T-cell (primary cell): ENCODE data around the gene GPR26. TPM values are rescaled to one million over a fixed set of nuclear protein-coding genes. Genes with fewer than 3 reads are reported as not detected.

ENCODE experiments used
- ATAC-seq, 4 experiments: fragments of 200-7000 bp in 3 of 4; fragments of 150-1000 bp in 1 of 4; cut with Tn5 transposase; replicated peaks in 1 of 4; 1 replicate in 3 of 4; 2 replicates in 1 of 4; pipeline ENCODE4 v1.10.0; 2021; ENCODE audit warnings: moderate library complexity in 3 of 4, mild to moderate bottlenecking in 2 of 4, moderate number of reproducible peaks in 1 of 4
- CTCF ChIA-PET, 2 donors: fragments of 300-600 bp; sonication (Branson Sonifier 250); formaldehyde crosslinking; loops; one replicate each; lab custom pipeline; 2022; ENCODE audit warnings: antibody characterized with exemption in 2 of 2; lab: Charles Lee
- POLR2A ChIA-PET, 2 donors: fragments of 300-600 bp; sonication (Branson Sonifier 250); formaldehyde crosslinking; loops; one replicate each; lab custom pipeline; 2022; ENCODE audit warnings: antibody characterized with exemption in 2 of 2; lab: Charles Lee
- DNase-seq, 35 experiments: peaks; one replicate each; pipeline versions ENCODE4 v3.0.0 to v3.0.0-alpha.2; 2013 to 2023
- H3K27ac ChIP-seq: one replicate; pipeline ENCODE4 v1.5.1; 2013; ENCODE audit warnings: low read length
- H3K27me3 ChIP-seq, 2 experiments: replicated peaks in 1 of 2; 1 replicate in 1 of 2; 2 replicates in 1 of 2; pipeline versions ENCODE4 v1.6.1 to v1.7.0; 2013; ENCODE audit warnings: low read length in 1 of 2, mixed read lengths in 1 of 2; ENCODE audit not compliant: control insufficient read depth in 2 of 2, insufficient read depth in 2 of 2; ENCODE audit errors: extremely low read depth in 1 of 2
- H3K36me3 ChIP-seq, 2 donors: 1 replicate in 1 of 2; 2 replicates in 1 of 2; pipeline versions ENCODE4 v1.6.1 to v1.7.0; 2013; ENCODE audit warnings: low read length in 1 of 2; ENCODE audit not compliant: control insufficient read depth in 2 of 2, insufficient read depth in 1 of 2; ENCODE audit errors: extremely low read depth in 1 of 2
- H3K4me1 ChIP-seq, 2 experiments: 1 replicate in 1 of 2; 2 replicates in 1 of 2; pipeline versions ENCODE4 v1.6.1 to v1.7.0; 2013; ENCODE audit warnings: low read length in 2 of 2, mixed read lengths in 1 of 2; ENCODE audit not compliant: insufficient read depth in 2 of 2, control insufficient read depth in 1 of 2; ENCODE audit errors: extremely low read depth in 1 of 2
- H3K4me3 ChIP-seq, 2 donors: 1 replicate in 1 of 2; 2 replicates in 1 of 2; pipeline versions ENCODE4 v1.5.1 to v1.7.0; 2013; ENCODE audit warnings: mild to moderate bottlenecking in 2 of 2, low read length in 1 of 2, moderate library complexity in 1 of 2; ENCODE audit not compliant: control insufficient read depth in 1 of 2; ENCODE audit errors: extremely low read depth in 1 of 2
- H3K9me3 ChIP-seq: 2 replicates; pipeline ENCODE4 v1.7.0; 2013
- H3K27ac Mint-ChIP-seq, 2 donors: one replicate each; pipeline ENCODE4 v1.8.0; 2020 to 2021; ENCODE audit warnings: mild to moderate bottlenecking in 2 of 2, mixed read lengths in 2 of 2
- H3K27me3 Mint-ChIP-seq, 2 donors: one replicate each; pipeline ENCODE4 v1.8.0; 2021 to 2022; ENCODE audit warnings: mixed read lengths in 2 of 2
- H3K36me3 Mint-ChIP-seq: one replicate; pipeline ENCODE4 v1.8.0; 2021; ENCODE audit warnings: mixed read lengths
- H3K4me1 Mint-ChIP-seq, 3 donors: one replicate each; pipeline ENCODE4 v1.8.0; 2020 to 2022; ENCODE audit warnings: mixed read lengths in 3 of 3, mild to moderate bottlenecking in 1 of 3
- H3K4me3 Mint-ChIP-seq, 3 donors: one replicate each; pipeline ENCODE4 v1.8.0; 2020 to 2022; ENCODE audit warnings: mild to moderate bottlenecking in 3 of 3, mixed read lengths in 3 of 3, moderate library complexity in 3 of 3
- H3K9me3 Mint-ChIP-seq, 3 donors: one replicate each; pipeline ENCODE4 v1.8.0; 2020 to 2022; ENCODE audit warnings: mixed read lengths in 3 of 3
- WGBS: methylation state at CpG from one replicate; pipeline ENCODE4 v1.1.5; 2013; ENCODE audit warnings: missing lambda C conversion rate; ENCODE audit not compliant: insufficient coverage; 5-methylcytosine and 5-hydroxymethylcytosine counted together
- total RNA-seq, 35 experiments: library from RNA in 6 of 35; stranded (reverse) in 6 of 35; fragments of 120-200 nt in 1 of 35; gene quantifications; one replicate each; pipeline versions ENCODE4 v1.2.1 to v1.2.4 and lab custom pipeline; 2013 to 2026

GPR26 gene
- total RNA-seq, 5 donors from 2014 or later (not counting 1 experiment from before 2014, with no cell fraction given): not detected

DNA sequence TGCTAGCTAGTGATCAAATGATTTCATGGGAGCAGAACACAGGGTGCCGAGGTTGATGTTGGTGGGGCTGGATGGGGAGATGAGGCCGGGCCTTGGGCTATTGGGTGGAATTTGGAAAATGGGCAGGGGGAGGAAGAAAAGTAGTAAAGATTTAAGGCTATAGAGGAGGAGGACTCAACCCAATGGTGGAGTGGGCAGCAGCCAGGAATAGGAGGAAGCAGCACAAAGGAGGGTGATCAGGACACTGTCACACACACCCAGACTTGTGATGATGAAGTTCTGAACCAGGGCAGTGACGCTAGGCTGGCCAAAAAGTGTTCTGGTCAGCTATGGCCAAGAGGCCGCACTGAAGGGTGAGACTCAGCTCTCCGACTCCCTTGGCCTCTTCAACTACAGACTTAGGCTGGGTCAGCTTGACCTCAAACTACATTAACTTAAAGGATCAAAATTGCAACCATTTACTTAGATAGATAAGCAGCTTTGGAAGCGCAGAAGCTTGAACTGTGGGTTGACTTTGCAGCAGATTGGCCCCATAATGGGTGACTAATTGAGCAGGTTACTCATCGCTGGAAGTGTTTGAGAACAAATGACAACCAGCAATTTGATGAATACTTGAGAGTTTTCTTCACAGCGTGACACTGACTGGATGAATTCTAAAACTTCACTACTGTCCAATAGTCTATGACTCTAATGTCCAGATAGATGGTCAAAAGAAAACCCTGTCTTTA lies 29.4 kb upstream of the GPR26 start:
- Mint-ChIP-seq H3K4me3 (no peak overlapping the region), H3K4me1 (no peaks in the 10 kb centered on the region), H3K36me3 (no peaks in the 10 kb centered on the region), H3K27ac (no peak overlapping the region), H3K9me3 (peaks cover 0 to 7% (median 0%) of the 10 kb centered on the region in 3 donors), H3K27me3 (peaks cover 20 to 37% of the 10 kb centered on the region in 2 donors)
- ChIA-PET POLR2A (no interaction called here), CTCF (no interaction called here)
- Histone ChIP-seq H3K4me3 (no peak overlapping the region), H3K27me3 (peaks cover 0 to 21% of the 10 kb centered on the region in 2 experiments), H3K4me1 (no peaks in the 10 kb centered on the region), H3K27ac (no peak overlapping the region), H3K9me3 (no peaks in the 10 kb centered on the region), H3K36me3 (no peaks in the 10 kb centered on the region)
- ATAC-seq (no peak), DNase-seq (peak in 1 of 35 experiments; percentile 4)
- 45% methylated on average over 4 of the region's 8 CpGs for WGBS

DNA sequence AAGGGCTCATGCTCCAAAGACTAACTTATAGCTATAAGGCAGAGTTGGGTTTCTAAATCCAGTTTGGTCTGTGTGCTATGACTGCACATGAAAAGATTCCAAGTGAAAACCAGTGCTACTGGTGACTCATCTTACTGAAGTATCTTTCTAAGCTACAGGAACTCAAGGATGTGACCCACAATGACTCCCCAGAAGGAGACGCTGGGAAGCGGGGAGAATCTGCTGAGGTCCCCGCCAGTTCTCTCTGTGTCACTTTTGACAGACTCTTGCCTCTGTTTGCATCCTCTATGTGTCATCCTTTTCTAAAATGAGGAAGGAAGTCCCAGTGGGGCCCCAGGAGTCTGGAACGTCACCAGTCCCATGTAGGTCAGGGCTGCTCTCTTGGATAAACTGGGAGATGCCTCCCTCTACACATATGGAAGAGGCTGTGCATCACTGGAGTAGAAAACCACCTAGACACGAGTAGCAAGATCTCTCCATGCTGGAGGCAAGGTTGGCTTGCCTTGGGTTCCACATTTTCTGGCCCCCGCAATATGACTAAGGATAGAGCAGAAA lies 28.8 kb upstream of the GPR26 start:
- Histone ChIP-seq H3K9me3 (no peaks in the 10 kb centered on the region), H3K36me3 (no peaks in the 10 kb centered on the region), H3K27me3 (peaks cover 0 to 21% of the 10 kb centered on the region in 2 experiments), H3K4me1 (no peaks in the 10 kb centered on the region), H3K27ac (no peak overlapping the region), H3K4me3 (no peak overlapping the region)
- POLR2A ChIA-PET: no interaction called here
- CTCF ChIA-PET: no interaction called here
- Mint-ChIP-seq H3K4me1 (no peaks in the 10 kb centered on the region), H3K27me3 (peaks cover 19 to 36% of the 10 kb centered on the region in 2 donors), H3K36me3 (no peaks in the 10 kb centered on the region), H3K4me3 (no peak overlapping the region), H3K27ac (no peak overlapping the region), H3K9me3 (peaks cover 0 to 3% (median 0%) of the 10 kb centered on the region in 3 donors)
- DNase-seq (no peak), ATAC-seq (no peak)
- 88% methylated on average over 3 of the region's 6 CpGs for WGBS

- H3K27ac ChIP-seq: no peak overlapping the region
- DNase-seq (peak in 1 of 35 experiments; percentile 16), ATAC-seq (no peak)
- H3K4me1 Mint-ChIP-seq: no peaks in the 10 kb centered on the region
- no peaks in the 10 kb centered on the region for H3K9me3 Mint-ChIP-seq
- H3K27me3 Mint-ChIP-seq: peaks cover 9 to 34% of the 10 kb centered on the region in 2 donors
- no peak overlapping the region for H3K27ac Mint-ChIP-seq
- H3K27me3 ChIP-seq: peaks cover 0 to 15% of the 10 kb centered on the region in 2 experiments
- 54% methylated on average over 3 of the region's 3 CpGs for WGBS
- H3K36me3 Mint-ChIP-seq: no peaks in the 10 kb centered on the region
- no peaks in the 10 kb centered on the region for H3K36me3 ChIP-seq
- ChIA-PET CTCF (no interaction called here), POLR2A (no interaction called here)
- H3K4me1 ChIP-seq: no peaks in the 10 kb centered on the region
- H3K4me3 Mint-ChIP-seq: no peak overlapping the region
- H3K9me3 ChIP-seq: no peaks in the 10 kb centered on the region
- H3K4me3 ChIP-seq: no peak overlapping the region
These were observed 27.0 kb upstream of the GPR26 start for GRCh38 chr10:123639131-123639530.

DNA sequence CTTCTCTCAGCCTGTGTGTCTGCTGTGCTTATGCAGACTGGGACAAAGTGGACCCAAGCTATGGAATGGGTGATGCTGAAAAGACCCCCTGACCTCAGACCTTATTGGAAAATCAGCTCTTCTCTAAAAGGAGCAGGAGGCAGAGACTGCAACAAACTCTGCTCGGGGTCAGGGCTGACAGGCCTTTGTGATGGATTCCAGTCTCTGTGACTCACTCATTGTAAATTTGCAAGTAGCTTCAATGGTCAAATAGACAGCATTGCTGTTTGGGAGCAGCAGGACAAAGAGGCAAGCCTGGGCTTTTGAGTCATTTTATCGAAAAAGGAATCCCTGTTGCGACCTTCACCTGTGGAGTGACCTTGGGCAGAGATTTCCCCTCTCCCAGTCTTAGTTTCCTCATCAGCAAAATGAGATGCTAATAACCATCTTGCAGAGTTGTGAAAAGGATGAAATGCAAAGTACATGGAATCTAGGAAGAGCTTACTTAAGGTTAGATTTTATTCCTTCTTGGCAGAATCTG lies 26.1 kb upstream of the GPR26 start:
- peak in 1 of 35 experiments; percentile 2 for DNase-seq
- H3K9me3 ChIP-seq: no peaks in the 10 kb centered on the region
- 13% methylated on average over 1 of the region's 3 CpGs for WGBS
- Mint-ChIP-seq H3K27ac (no peak overlapping the region), H3K9me3 (no peaks in the 10 kb centered on the region), H3K4me3 (no peak overlapping the region), H3K4me1 (no peaks in the 10 kb centered on the region), H3K36me3 (no peaks in the 10 kb centered on the region), H3K27me3 (peaks cover 13 to 38% of the 10 kb centered on the region in 2 donors)
- no peak overlapping the region for H3K27ac ChIP-seq
- no peak for ATAC-seq
- H3K27me3 ChIP-seq: peaks cover 0 to 19% of the 10 kb centered on the region in 2 experiments
- no peak overlapping the region for H3K4me3 ChIP-seq
- ChIA-PET CTCF (no interaction called here), POLR2A (interaction anchor here in 1 of 2 donors (0.7 kb wide), 1 partner anchor 1565 kb away, joined by 3 read pairs; no protein-coding TSS in a partner anchor)
- H3K36me3 ChIP-seq: no peaks in the 10 kb centered on the region
- H3K4me1 ChIP-seq: no peaks in the 10 kb centered on the region

- POLR2A ChIA-PET: no interaction called here
- Mint-ChIP-seq H3K27me3 (peaks cover 24 to 46% of the 10 kb centered on the region in 2 donors), H3K4me3 (no peak overlapping the region), H3K27ac (no peak overlapping the region), H3K36me3 (no peaks in the 10 kb centered on the region), H3K9me3 (no peaks in the 10 kb centered on the region), H3K4me1 (no peaks in the 10 kb centered on the region)
- DNase-seq: no peak
- H3K4me3 ChIP-seq: no peak overlapping the region
- 64% methylated on average over 4 of the region's 4 CpGs for WGBS
- no peak for ATAC-seq
- no peaks in the 10 kb centered on the region for H3K4me1 ChIP-seq
- peaks cover 0 to 19% of the 10 kb centered on the region in 2 experiments for H3K27me3 ChIP-seq
- no peaks in the 10 kb centered on the region for H3K36me3 ChIP-seq
- CTCF ChIA-PET: no interaction called here
- no peaks in the 10 kb centered on the region for H3K9me3 ChIP-seq
- no peak overlapping the region for H3K27ac ChIP-seq
These were observed 23.9 kb upstream of the GPR26 start for GRCh38 chr10:123642293-123642692.

DNA sequence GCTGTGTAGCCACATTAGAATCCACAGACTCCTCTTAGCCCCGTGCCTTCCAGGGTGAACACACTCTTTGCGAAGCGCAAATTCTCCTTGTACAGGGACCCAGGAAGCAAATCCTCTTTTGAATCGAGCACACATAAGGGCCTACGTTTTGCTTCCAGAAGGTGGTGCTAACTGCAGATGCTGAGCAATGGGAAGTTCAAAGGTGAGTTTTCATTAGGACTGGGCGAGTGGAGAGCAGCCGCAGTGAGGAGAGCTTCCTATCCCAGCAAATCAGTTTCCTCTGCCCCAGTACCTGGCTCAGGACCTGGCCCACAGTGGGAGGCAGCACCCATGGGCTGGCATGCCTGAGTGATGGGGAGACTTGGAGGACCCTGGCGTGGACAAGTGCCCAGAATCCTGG lies 23.5 kb upstream of the GPR26 start:
- ChIA-PET CTCF (no interaction called here), POLR2A (no interaction called here)
- H3K27ac ChIP-seq: no peak overlapping the region
- no peaks in the 10 kb centered on the region for H3K9me3 ChIP-seq
- ATAC-seq: no peak
- H3K27me3 Mint-ChIP-seq: peaks cover 24 to 46% of the 10 kb centered on the region in 2 donors
- no peaks in the 10 kb centered on the region for H3K4me1 Mint-ChIP-seq
- no peak overlapping the region for H3K27ac Mint-ChIP-seq
- WGBS: 67% methylated on average over 4 of the region's 8 CpGs
- H3K4me3 ChIP-seq: no peak overlapping the region
- no peaks in the 10 kb centered on the region for H3K36me3 ChIP-seq
- no peaks in the 10 kb centered on the region for H3K4me1 ChIP-seq
- H3K27me3 ChIP-seq: peaks cover 0 to 19% of the 10 kb centered on the region in 2 experiments
- peak in 1 of 35 experiments; percentile 12 for DNase-seq
- no peaks in the 10 kb centered on the region for H3K9me3 Mint-ChIP-seq
- H3K36me3 Mint-ChIP-seq: no peaks in the 10 kb centered on the region
- H3K4me3 Mint-ChIP-seq: no peak overlapping the region
